Ovary (tissue), 3 donors: ENCODE data around the gene TOMM70.

Source experiments
- CTCF ChIP-seq, 3 donors: fragments of 450-650 bp in 2 of 3; fragments of 200-600 bp in 1 of 3; IDR thresholded peaks; one replicate each; pipeline versions ENCODE4 v1.5.1 to v1.8.0; 2016 to 2022; ENCODE audit warnings: antibody characterized with exemption in 3 of 3, mild to moderate bottlenecking in 1 of 3
- POLR2A ChIP-seq: fragments of 450-650 bp; IDR thresholded peaks from one replicate; pipeline ENCODE4 v1.6.1; 2017; ENCODE audit warnings: antibody characterized with exemption, mild to moderate bottlenecking, moderate library complexity
- donor health status: DM: no; HTN: no; CAD: no.

DNA sequence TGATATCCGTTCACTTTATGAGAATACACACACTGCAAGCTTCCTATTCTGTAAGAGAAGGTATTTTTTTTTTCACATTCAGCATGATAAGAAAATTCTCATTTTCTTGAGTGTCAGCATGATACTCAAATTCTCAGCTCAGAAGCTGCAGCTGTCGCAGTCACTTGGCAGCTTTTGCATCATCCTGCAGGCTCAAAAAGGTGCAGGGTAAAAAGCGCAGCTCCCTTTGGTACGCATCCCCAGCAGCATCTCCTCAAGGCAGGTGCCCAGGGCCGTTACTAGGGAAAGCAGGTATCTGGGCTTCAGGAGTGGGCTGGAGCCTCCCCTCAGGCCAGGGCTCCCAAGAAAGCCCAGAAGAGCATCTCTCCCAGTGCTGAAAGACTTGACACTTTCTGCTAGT lies 22.7 kb upstream of the TOMM70 start:
- TF ChIP-seq CTCF (IDR thresholded peaks at IDR 0.05), result no peak
- no peak for TF ChIP-seq POLR2A
